Neutrophil (primary cell): ENCODE results near the gene INA.

ENCODE experiments used
- H3K27ac ChIP-seq: fragments of 200-600 bp; sonication (generic); 2 replicates; pipeline ENCODE4 v1.5.1; 2016; ENCODE audit warnings: mild to moderate bottlenecking, moderate library complexity
- H3K27me3 ChIP-seq: fragments of 200-600 bp; sonication (generic); 2 replicates; pipeline ENCODE4 v1.6.0; 2016; ENCODE audit warnings: mild to moderate bottlenecking
- H3K36me3 ChIP-seq: fragments of 200-600 bp; sonication (generic); 2 replicates; pipeline ENCODE4 v1.5.1; 2017
- H3K4me1 ChIP-seq, 2 experiments: fragments of 200-600 bp in 1 of 2; sonication (generic) in 1 of 2; 1 replicate in 1 of 2; 2 replicates in 1 of 2; pipeline versions ENCODE4 v1.5.1 to v1.6.1; 2013 to 2016; ENCODE audit warnings: low read depth in 1 of 2, low read length in 1 of 2, mild to moderate bottlenecking in 1 of 2, moderate library complexity in 1 of 2; ENCODE audit not compliant: control insufficient read depth in 1 of 2, insufficient read depth in 1 of 2
- H3K4me3 ChIP-seq, 2 experiments: fragments of 200-600 bp in 1 of 2; sonication (generic) in 1 of 2; 1 replicate in 1 of 2; 2 replicates in 1 of 2; pipeline ENCODE4 v1.5.1; 2013 to 2016; ENCODE audit warnings: low read depth in 1 of 2, low read length in 1 of 2, mild to moderate bottlenecking in 1 of 2, moderate library complexity in 1 of 2
- H3K9me3 ChIP-seq: fragments of 200-600 bp; sonication (generic); 2 replicates; pipeline ENCODE4 v1.5.1; 2016
- CTCF ChIP-seq: fragments of 200-600 bp; sonication (generic); IDR thresholded peaks from 2 replicates; pipeline ENCODE4 v1.5.1; 2016; ENCODE audit warnings: antibody characterized with exemption

The INA gene

GRCh38 chr10:103333934-103334520, 57.1 kb downstream of the INA start:
- no peaks in the 10 kb centered on the region for H3K27me3 ChIP-seq
- no peak overlapping the region for H3K27ac ChIP-seq
- peaks cover 19 to 21% of the 10 kb centered on the region in 2 experiments for H3K4me1 ChIP-seq
- TF ChIP-seq CTCF, result no peak
- H3K4me3 ChIP-seq, result no peak overlapping the region
- no peaks in the 10 kb centered on the region for H3K9me3 ChIP-seq
- H3K36me3 ChIP-seq, result peaks cover 9% of the 10 kb centered on the region

- no peak for TF ChIP-seq CTCF
- H3K4me3 ChIP-seq, result no peak overlapping the region
- H3K27ac ChIP-seq, result no peak overlapping the region
- H3K9me3 ChIP-seq, result no peaks in the 10 kb centered on the region
- H3K27me3 ChIP-seq, result no peaks in the 10 kb centered on the region
- peaks cover 19 to 21% of the 10 kb centered on the region in 2 experiments for H3K4me1 ChIP-seq
- H3K36me3 ChIP-seq, result peaks cover 12% of the 10 kb centered on the region
Measured at GRCh38 chr10:103334567-103334966, 57.6 kb downstream of the INA start.

GRCh38 chr10:103336370-103336769, 59.4 kb downstream of the INA start:
- TF ChIP-seq CTCF, result no peak

More at GRCh38 chr10:103336370-103336769, 59.4 kb downstream of the INA start:
- Histone ChIP-seq H3K4me3 (no peak overlapping the region), H3K9me3 (no peaks in the 10 kb centered on the region), H3K36me3 (peaks cover 9% of the 10 kb centered on the region), H3K4me1 (peaks cover 19 to 21% of the 10 kb centered on the region in 2 experiments), H3K27ac (no peak overlapping the region), H3K27me3 (no peaks in the 10 kb centered on the region)
